Parathyroid adenoma (tissue), 2 donors: ENCODE data around the gene SLC23A3.

Experiments used
- H2AFZ ChIP-seq: fragments of 300-600 bp; sonication (generic); one replicate; pipeline ENCODE4 v1.7.0; 2017; ENCODE audit warnings: antibody characterized with exemption, mild to moderate bottlenecking
- H3K27ac ChIP-seq: fragments of 300-600 bp; sonication (generic); one replicate; pipeline ENCODE4 v1.7.0; 2017
- H3K27me3 ChIP-seq: fragments of 300-600 bp; sonication (generic); one replicate; pipeline ENCODE4 v1.7.0; 2017; ENCODE audit warnings: low read length; ENCODE audit not compliant: control insufficient read depth, insufficient read depth
- H3K36me3 ChIP-seq: fragments of 300-600 bp; sonication (generic); one replicate; pipeline ENCODE4 v1.7.0; 2017; ENCODE audit warnings: low read length; ENCODE audit not compliant: control insufficient read depth, insufficient read depth
- H3K4me1 ChIP-seq: fragments of 300-600 bp; sonication (generic); one replicate; pipeline ENCODE4 v1.7.0; 2017; ENCODE audit warnings: control low read depth
- H3K4me2 ChIP-seq: fragments of 300-600 bp; sonication (generic); one replicate; pipeline ENCODE4 v1.7.0; 2017; ENCODE audit warnings: low read length
- H3K4me3 ChIP-seq: fragments of 300-600 bp; sonication (generic); one replicate; pipeline ENCODE4 v1.7.0; 2017; ENCODE audit warnings: low read depth, low read length
- H3K79me2 ChIP-seq: fragments of 300-600 bp; sonication (generic); one replicate; pipeline ENCODE4 v1.7.0; 2017; ENCODE audit warnings: control low read depth
- H3K9ac ChIP-seq: fragments of 300-600 bp; sonication (generic); one replicate; pipeline ENCODE4 v1.7.0; 2017; ENCODE audit warnings: mild to moderate bottlenecking
- H3K9me3 ChIP-seq: fragments of 300-600 bp; sonication (generic); one replicate; pipeline ENCODE4 v1.7.0; 2017; ENCODE audit warnings: low read length; ENCODE audit not compliant: control insufficient read depth
- TF ChIP-seq, protein P1 (sequence below): fragments of 300-600 bp; sonication (generic); IDR thresholded peaks from one replicate; pipeline ENCODE4 v1.7.0; 2017; ENCODE audit warnings: antibody characterized with exemption, mild to moderate bottlenecking
- donor health status: primary hyperparathyroidism.

SLC23A3 gene

DNA sequence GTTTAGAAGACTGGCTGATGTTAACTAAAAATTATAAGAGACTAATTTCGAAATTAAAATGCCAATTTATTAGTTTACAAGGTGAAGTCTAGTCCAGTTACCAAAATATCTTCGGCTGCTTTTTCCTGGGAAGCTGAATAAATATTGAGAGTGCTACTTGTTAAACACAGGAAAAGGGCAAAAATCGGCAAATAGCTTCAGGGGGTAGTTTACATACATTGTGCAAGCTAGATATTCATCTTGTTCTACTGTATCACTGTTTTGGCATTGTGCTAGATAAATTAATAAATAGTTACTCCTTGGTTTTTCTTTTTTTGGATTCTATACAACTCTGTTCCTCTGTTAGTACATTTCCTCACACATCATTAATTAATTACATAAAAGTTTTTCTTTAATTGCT is 38.5 kb downstream of the SLC23A3 start:
- Histone ChIP-seq H3K4me1 (peaks cover 3% of the 10 kb centered on the region), H3K4me2 (no peak overlapping the region), H2AFZ (no peak overlapping the region), H3K9ac (no peak overlapping the region), H3K27me3 (no peaks in the 10 kb centered on the region), H3K36me3 (no peaks in the 10 kb centered on the region), H3K79me2 (no peaks in the 10 kb centered on the region), H3K4me3 (no peak overlapping the region), H3K9me3 (no peaks in the 10 kb centered on the region), H3K27ac (no peak overlapping the region)
- TF ChIP-seq, protein P1, sequence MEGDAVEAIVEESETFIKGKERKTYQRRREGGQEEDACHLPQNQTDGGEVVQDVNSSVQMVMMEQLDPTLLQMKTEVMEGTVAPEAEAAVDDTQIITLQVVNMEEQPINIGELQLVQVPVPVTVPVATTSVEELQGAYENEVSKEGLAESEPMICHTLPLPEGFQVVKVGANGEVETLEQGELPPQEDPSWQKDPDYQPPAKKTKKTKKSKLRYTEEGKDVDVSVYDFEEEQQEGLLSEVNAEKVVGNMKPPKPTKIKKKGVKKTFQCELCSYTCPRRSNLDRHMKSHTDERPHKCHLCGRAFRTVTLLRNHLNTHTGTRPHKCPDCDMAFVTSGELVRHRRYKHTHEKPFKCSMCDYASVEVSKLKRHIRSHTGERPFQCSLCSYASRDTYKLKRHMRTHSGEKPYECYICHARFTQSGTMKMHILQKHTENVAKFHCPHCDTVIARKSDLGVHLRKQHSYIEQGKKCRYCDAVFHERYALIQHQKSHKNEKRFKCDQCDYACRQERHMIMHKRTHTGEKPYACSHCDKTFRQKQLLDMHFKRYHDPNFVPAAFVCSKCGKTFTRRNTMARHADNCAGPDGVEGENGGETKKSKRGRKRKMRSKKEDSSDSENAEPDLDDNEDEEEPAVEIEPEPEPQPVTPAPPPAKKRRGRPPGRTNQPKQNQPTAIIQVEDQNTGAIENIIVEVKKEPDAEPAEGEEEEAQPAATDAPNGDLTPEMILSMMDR, result no peak

DNA sequence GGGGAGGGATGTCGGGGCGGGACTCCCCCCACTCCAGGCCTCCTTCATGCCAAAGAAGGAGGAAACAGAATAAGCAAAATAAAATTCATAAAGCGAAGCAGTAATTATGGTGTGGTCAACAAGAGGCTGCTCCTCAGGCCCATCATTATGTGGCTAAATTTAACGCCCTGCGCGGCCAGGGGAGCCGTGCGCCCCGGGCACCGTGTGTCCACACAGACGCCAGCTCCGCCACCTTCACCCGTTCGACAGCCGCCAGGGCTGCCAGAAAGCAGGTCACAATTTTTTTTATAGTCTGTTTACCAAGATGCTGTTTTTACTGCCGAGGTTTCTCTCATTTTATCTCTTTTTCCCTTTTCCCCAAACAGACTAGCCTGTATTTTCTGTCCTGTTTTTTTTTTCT is 40.2 kb downstream of the SLC23A3 start:
- Histone ChIP-seq H3K9ac (no peak overlapping the region), H3K4me2 (no peak overlapping the region), H3K27ac (no peak overlapping the region), H3K4me1 (peaks cover 3% of the 10 kb centered on the region), H3K9me3 (no peaks in the 10 kb centered on the region), H3K79me2 (no peaks in the 10 kb centered on the region), H3K27me3 (no peaks in the 10 kb centered on the region), H3K4me3 (no peak overlapping the region), H3K36me3 (no peaks in the 10 kb centered on the region), H2AFZ (no peak overlapping the region)
- TF ChIP-seq, protein P1, result no peak

DNA sequence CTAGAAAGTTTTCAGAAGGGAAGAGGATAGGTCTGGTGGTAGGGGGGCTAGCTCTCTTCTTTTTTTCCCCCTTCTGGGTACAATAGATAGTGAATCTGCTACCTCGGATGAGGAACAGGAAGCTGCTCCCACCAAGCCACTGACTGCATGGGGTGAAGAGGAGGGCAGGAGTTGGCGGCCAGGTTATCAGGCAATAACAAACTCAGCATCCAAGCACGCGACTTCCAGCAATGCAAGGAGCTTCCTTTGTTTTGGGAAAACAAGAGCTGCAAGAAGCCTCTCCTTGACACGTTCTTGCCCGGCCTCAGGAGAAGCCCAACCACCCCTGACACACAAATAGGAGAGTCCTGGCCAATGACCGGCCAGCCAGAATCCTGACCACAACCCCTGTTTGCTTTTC is 41.4 kb downstream of the SLC23A3 start:
- Histone ChIP-seq H3K4me2 (no peak overlapping the region), H3K9me3 (no peaks in the 10 kb centered on the region), H3K36me3 (no peaks in the 10 kb centered on the region), H3K4me1 (peaks cover 3% of the 10 kb centered on the region), H2AFZ (no peak overlapping the region), H3K27ac (no peak overlapping the region), H3K9ac (no peak overlapping the region), H3K4me3 (no peak overlapping the region), H3K27me3 (no peaks in the 10 kb centered on the region), H3K79me2 (no peaks in the 10 kb centered on the region)
- TF ChIP-seq, protein P1, result no peak

DNA sequence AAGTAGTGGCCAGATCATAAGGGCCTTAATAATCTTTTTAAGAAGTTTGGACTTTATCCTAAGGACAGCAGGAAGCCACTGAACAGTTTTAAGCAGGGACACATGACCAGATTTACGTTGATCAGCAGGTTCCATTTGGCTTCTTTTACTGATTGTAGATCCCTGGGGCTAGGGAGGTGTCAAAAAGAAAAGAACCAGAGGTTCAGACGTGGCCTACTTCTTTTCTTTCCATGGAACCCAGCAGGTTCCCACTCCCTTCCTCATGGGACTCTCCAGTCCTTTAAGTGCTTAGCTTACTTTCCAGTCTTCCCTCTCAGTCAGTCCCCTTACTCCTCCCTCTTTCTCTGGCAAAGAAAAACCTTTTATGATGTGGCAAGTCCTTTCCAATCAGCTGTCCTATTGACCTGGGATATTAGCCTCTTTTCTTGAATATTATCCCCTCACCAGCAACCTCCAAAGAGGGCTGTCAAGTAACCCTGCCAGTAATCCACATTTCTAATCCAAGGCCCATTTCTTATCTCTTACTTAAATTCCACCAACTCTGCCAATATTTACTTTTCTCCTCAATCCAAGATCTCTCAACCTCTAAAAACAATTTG is 42.7 kb downstream of the SLC23A3 start:
- Histone ChIP-seq H3K9ac (no peak overlapping the region), H3K79me2 (no peaks in the 10 kb centered on the region), H3K27me3 (no peaks in the 10 kb centered on the region), H3K4me3 (no peak overlapping the region), H3K36me3 (no peaks in the 10 kb centered on the region), H2AFZ (no peak overlapping the region), H3K4me2 (no peak overlapping the region), H3K9me3 (no peaks in the 10 kb centered on the region), H3K27ac (no peak overlapping the region), H3K4me1 (peaks cover 9% of the 10 kb centered on the region)
- TF ChIP-seq, protein P1, result no peak

DNA sequence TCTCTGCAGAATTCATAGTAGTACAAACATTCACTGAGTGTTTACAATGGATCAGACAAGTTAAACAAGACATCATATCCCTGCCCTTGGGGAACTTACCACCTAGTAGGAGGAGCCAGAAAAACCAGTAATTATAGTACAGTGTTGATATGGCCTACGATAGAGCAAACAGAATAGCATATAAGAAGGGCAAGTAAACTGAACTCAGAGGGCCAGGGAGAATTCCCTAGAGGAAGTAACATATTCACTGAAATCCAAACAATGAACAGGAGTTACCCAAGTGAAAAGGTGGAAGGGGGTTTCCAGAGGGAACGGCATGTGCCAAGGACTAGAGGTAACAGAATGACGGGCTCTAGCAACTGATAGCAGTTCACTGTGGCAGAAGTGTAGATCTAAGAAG is 43.3 kb downstream of the SLC23A3 start:
- TF ChIP-seq, protein P1, result no peak
- Histone ChIP-seq H3K9ac (no peak overlapping the region), H3K27ac (no peak overlapping the region), H2AFZ (no peak overlapping the region), H3K36me3 (no peaks in the 10 kb centered on the region), H3K4me1 (peaks cover 9% of the 10 kb centered on the region), H3K4me3 (no peak overlapping the region), H3K27me3 (no peaks in the 10 kb centered on the region), H3K4me2 (no peak overlapping the region), H3K79me2 (no peaks in the 10 kb centered on the region), H3K9me3 (no peaks in the 10 kb centered on the region)
